ENCODE measurements around the gene C1orf216. TPM values are rescaled to one million over a fixed set of nuclear protein-coding genes. Genes with fewer than 3 reads are reported as not detected.
A peak's percentile ranks its signal among the peaks of the same experiment; 100 is the strongest.

The C1orf216 gene
- total and polyA plus RNA-seq, 10 of the 15 experiments (the other 5 are each of a cell fraction or from before 2014, with no cell fraction given) = 2.9 to 17.2 (median 11.3) TPM

- no peak for DNase-seq (ENCODE audit: low read depth, low spot score)
- CTCF ChIA-PET = interaction anchor here (1.2 to 1.9 kb wide), 5 partner anchors 8 to 195 kb away, joined by 3 to 7 read pairs (median 5); no protein-coding TSS in a partner anchor
- peaks cover 2 to 6% of the 10 kb centered on the region in 2 experiments; a peak in 3 of 4 replicates for H3K36me3 ChIP-seq (ENCODE audit: control insufficient read depth in 2 of 2, insufficient read depth in 2 of 2, low read length in 1 of 2)
- TF ChIP-seq BMI1 (IDR thresholded peaks at IDR 0.05; ENCODE audit: borderline replicate concordance) (no peak), CBFB (IDR thresholded peaks at IDR 0.05; ENCODE audit: low read depth) (no peak), EED (IDR thresholded peaks at IDR 0.05; ENCODE audit: low read depth) (no peak), RCOR1 (conservative IDR thresholded peaks at IDR 0.05; ENCODE audit: low read depth, low read length) (no peak), TAF1 (IDR thresholded peaks at IDR 0.05; ENCODE audit: borderline replicate concordance, low read depth, low read length) (no peak), FOXM1 (IDR thresholded peaks at IDR 0.05; ENCODE audit: low read depth, low read length) (no peak)
- intact Hi-C loops (cut with micrococcal nuclease; ENCODE audit: unreplicated experiment) = no loop called here
- peak overlapping the region; percentile 35; the same call in 1 of the 2 replicates for H3K4me2 ChIP-seq (ENCODE audit: control insufficient read depth, insufficient read depth)
- FAIRE-seq = no peak
- BruUV-seq (replicated peaks) = no TSS peak
- H3K9ac ChIP-seq (ENCODE audit: control insufficient read depth, insufficient read depth, low read length) = no peak overlapping the region
- peaks cover 35% of the 10 kb centered on the region for H3K79me2 ChIP-seq (ENCODE audit: control insufficient read depth, insufficient read depth, low read length)
- peak overlapping the region; percentile 46 for H2AFZ ChIP-seq (ENCODE audit: control insufficient read depth, low read depth, low read length)
- H3K27ac ChIP-seq (ENCODE audit: control insufficient read depth, insufficient read depth) = no peak overlapping the region
- RAD21 ChIA-PET (ENCODE audit: unreplicated experiment) = interaction anchor here (0.5 to 1.0 kb wide), 3 partner anchors 83 to 537 kb away, joined by 3 to 4 read pairs (median 4); no protein-coding TSS in a partner anchor
- H3K4me1 ChIP-seq (ENCODE audit: control insufficient read depth, insufficient read depth, low read length) = no peaks in the 10 kb centered on the region
- 98% methylated on average over 3 of the region's 3 CpGs for WGBS (ENCODE audit: insufficient coverage, insufficient replicate concordance, low lambda C conversion rate, missing lambda C conversion rate)
- no peaks in the 10 kb centered on the region for H4K20me1 ChIP-seq (ENCODE audit: control insufficient read depth, insufficient read depth)
- H3K27me3 ChIP-seq (replicated peaks in 1 of 2; ENCODE audit: control insufficient read depth in 2 of 2, insufficient read depth in 2 of 2, low read length in 1 of 2) = no peaks in the 10 kb centered on the region
- no peak for ATAC-seq
- POLR2A ChIA-PET = interaction anchor here (0.7 to 7.0 kb wide), 2 partner anchors 9 to 186 kb away, joined by 4 to 70 read pairs; no protein-coding TSS in a partner anchor
- in situ Hi-C loops (cut with MboI) = no loop called here
- SMC1A ChIA-PET (ENCODE audit: uncharacterized antibody, unreplicated experiment) = interaction anchor here (1.5 to 2.9 kb wide), 3 partner anchors 8 to 11 kb away, joined by 3 to 10 read pairs (median 8); no protein-coding TSS in a partner anchor
- H3K9me3 ChIP-seq (replicated peaks; ENCODE audit: control insufficient read depth, insufficient read depth, low read length) = no peaks in the 10 kb centered on the region
- no peak overlapping the region for H3K4me3 ChIP-seq
These were observed 45.6 kb upstream of the C1orf216 start for GRCh38 chr1:35764283-35764682.

GRCh38 chr1:35763201-35763600 is 44.5 kb upstream of the C1orf216 start:
- Histone ChIP-seq H3K9ac (ENCODE audit: control insufficient read depth, insufficient read depth, low read length) (no peak overlapping the region), H3K36me3 (ENCODE audit: control insufficient read depth in 2 of 2, insufficient read depth in 2 of 2, low read length in 1 of 2) (peaks cover 2 to 6% of the 10 kb centered on the region in 2 experiments; a peak in 3 of 4 replicates), H3K27ac (ENCODE audit: control insufficient read depth, insufficient read depth) (no peak overlapping the region), H2AFZ (ENCODE audit: control insufficient read depth, low read depth, low read length) (peak overlapping the region; percentile 33; the same call in 1 of the 2 replicates), H4K20me1 (ENCODE audit: control insufficient read depth, insufficient read depth) (no peaks in the 10 kb centered on the region), H3K4me3 (no peak overlapping the region), H3K4me2 (ENCODE audit: control insufficient read depth, insufficient read depth) (peak overlapping the region; percentile 12; the same call in 1 of the 2 replicates), H3K9me3 (replicated peaks; ENCODE audit: control insufficient read depth, insufficient read depth, low read length) (no peaks in the 10 kb centered on the region), H3K4me1 (ENCODE audit: control insufficient read depth, insufficient read depth, low read length) (no peaks in the 10 kb centered on the region), H3K79me2 (ENCODE audit: control insufficient read depth, insufficient read depth, low read length) (peaks cover 24% of the 10 kb centered on the region), H3K27me3 (replicated peaks in 1 of 2; ENCODE audit: control insufficient read depth in 2 of 2, insufficient read depth in 2 of 2, low read length in 1 of 2) (no peaks in the 10 kb centered on the region)
- no peak for DNase-seq (ENCODE audit: low read depth, low spot score)
- peak; percentile 62 for FAIRE-seq
- in situ Hi-C loops (cut with MboI) = no loop called here
- intact Hi-C loops (cut with micrococcal nuclease; ENCODE audit: unreplicated experiment) = no loop called here
- ChIA-PET RAD21 (ENCODE audit: unreplicated experiment) (no interaction called here), SMC1A (ENCODE audit: uncharacterized antibody, unreplicated experiment) (interaction anchor here (0.6 to 2.9 kb wide), 5 partner anchors 9 to 309 kb away, joined by 3 to 10 read pairs (median 3); no protein-coding TSS in a partner anchor), POLR2A (interaction anchor here (0.7 to 1.1 kb wide), 3 partner anchors 9 to 14 kb away, joined by 3 to 6 read pairs (median 5); no protein-coding TSS in a partner anchor), CTCF (interaction anchor here (0.7 to 1.8 kb wide), 6 partner anchors 9 to 199 kb away, joined by 3 to 7 read pairs (median 5); no protein-coding TSS in a partner anchor)
- BruUV-seq (replicated peaks) = no TSS peak
- ATAC-seq = no peak
- TF ChIP-seq ZBTB40 (IDR thresholded peaks at IDR 0.05; ENCODE audit: borderline replicate concordance) (no peak), ATF3 (IDR thresholded peaks at IDR 0.05; ENCODE audit: borderline replicate concordance, extremely low read depth, low read depth, low read length) (no peak), MEF2B (IDR thresholded peaks at IDR 0.05; ENCODE audit: partially characterized antibody, poor library complexity, severe bottlenecking) (no peak), ASH2L (IDR thresholded peaks at IDR 0.05; ENCODE audit: borderline replicate concordance, low read depth) (no peak), YBX1 (IDR thresholded peaks at IDR 0.05) (no peak), DPF2 (IDR thresholded peaks at IDR 0.05) (no peak), KAT2A (conservative IDR thresholded peaks at IDR 0.05; ENCODE audit: control insufficient read depth, low read depth, low read length) (no peak), KDM1A (IDR thresholded peaks at IDR 0.05; ENCODE audit: borderline replicate concordance) (no peak)
